ENCODE results near the gene CRACR2B.

DNA sequence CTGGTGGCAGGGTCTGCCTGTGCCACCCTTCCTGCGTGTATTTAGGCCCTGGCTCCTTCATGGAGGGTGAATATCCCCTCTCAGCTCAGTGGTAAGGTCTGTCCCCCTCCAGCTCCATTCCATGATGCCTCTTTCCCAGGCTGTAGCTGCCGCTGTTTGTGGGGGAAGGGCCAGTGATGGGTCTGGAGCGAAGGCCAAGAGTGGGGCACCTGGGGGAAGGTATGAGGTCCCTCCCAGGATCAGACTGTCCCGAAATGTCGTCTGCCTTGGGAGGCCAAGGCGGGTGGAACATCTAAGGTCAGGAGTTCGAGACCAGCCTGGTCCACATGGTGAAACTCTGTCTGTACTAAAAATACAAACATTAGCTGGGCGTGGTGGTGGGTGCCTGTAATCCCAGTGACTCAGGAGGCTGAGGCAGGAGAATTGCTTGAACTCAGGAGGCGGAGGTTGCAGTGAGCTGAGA is 6.2 kb downstream of the CRACR2B start:
- no peak for TF ChIP-seq CTCF (IDR thresholded peaks at IDR 0.05; ENCODE audit: insufficient read depth, low read depth, low read length)
- no peak for TF ChIP-seq EZH2 (IDR thresholded peaks at IDR 0.05; ENCODE audit: insufficient read depth, low read length)
